Measurements from ENCODE around the gene HYAL3. TPM values are rescaled to one million over a fixed set of nuclear protein-coding genes. Genes with fewer than 3 reads are reported as not detected.
A peak's percentile ranks its signal among the peaks of the same experiment; 100 is the strongest.

The HYAL3 gene
- total and polyA plus RNA-seq, 2 of the 13 experiments (the other 11 are each of a cell fraction or from before 2014, with no cell fraction given), result 5.5 to 10.4 TPM

GRCh38 chr3:50337175-50337861 is 38.1 kb upstream of the HYAL3 start (continued):
- TF ChIP-seq STAT6 (CRISPR knock-in tag; IDR thresholded peaks at IDR 0.05; ENCODE audit: borderline replicate concordance) (peak; percentile 81; the same call in 1 of the 2 replicates), CREB1 (IDR thresholded peaks at IDR 0.05) (peak; percentile 82), CREB1 (CRISPR knock-in tag; IDR thresholded peaks at IDR 0.05) (no peak; the same call in 1 of the 2 replicates), KLF15 (CRISPR knock-in tag; IDR thresholded peaks at IDR 0.05; ENCODE audit: borderline replicate concordance) (no peak), CHCHD3 (CRISPR knock-in tag; IDR thresholded peaks at IDR 0.05) (0 out of 2 replicates have a peak, but pooled peaks have one; percentile 10), ZNF546 (CRISPR knock-in tag; conservative IDR thresholded peaks at IDR 0.05) (peak; percentile 99), JUND (CRISPR knock-in tag; IDR thresholded peaks at IDR 0.05) (peak; percentile 43; the same call in 1 of the 2 replicates), KAT7 (CRISPR knock-in tag; IDR thresholded peaks at IDR 0.05; ENCODE audit: borderline replicate concordance) (peak; percentile 71), ZNF44 (CRISPR knock-in tag; IDR thresholded peaks at IDR 0.05) (no peak), CBFB (CRISPR knock-in tag; IDR thresholded peaks at IDR 0.05) (peak; percentile 84; the same call in 1 of the 2 replicates), NR2F2 (IDR thresholded peaks at IDR 0.05; ENCODE audit: borderline replicate concordance, low read depth) (no peak), NR0B2 (CRISPR knock-in tag; IDR thresholded peaks at IDR 0.05) (peak; percentile 32), TBX3 (IDR thresholded peaks at IDR 0.05; ENCODE audit: borderline replicate concordance) (no peak; the same call in 1 of the 2 replicates), ZNF687 (CRISPR knock-in tag; IDR thresholded peaks at IDR 0.05) (peak; percentile 98), EHMT2 (IDR thresholded peaks at IDR 0.05; ENCODE audit: borderline replicate concordance, low read depth, low read length) (no peak)
- TF ChIP-seq, protein P1, sequence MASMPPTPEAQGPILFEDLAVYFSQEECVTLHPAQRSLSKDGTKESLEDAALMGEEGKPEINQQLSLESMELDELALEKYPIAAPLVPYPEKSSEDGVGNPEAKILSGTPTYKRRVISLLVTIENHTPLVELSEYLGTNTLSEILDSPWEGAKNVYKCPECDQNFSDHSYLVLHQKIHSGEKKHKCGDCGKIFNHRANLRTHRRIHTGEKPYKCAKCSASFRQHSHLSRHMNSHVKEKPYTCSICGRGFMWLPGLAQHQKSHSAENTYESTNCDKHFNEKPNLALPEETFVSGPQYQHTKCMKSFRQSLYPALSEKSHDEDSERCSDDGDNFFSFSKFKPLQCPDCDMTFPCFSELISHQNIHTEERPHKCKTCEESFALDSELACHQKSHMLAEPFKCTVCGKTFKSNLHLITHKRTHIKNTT (CRISPR knock-in tag; IDR thresholded peaks at IDR 0.05), result no peak
- TF ChIP-seq, protein P2, sequence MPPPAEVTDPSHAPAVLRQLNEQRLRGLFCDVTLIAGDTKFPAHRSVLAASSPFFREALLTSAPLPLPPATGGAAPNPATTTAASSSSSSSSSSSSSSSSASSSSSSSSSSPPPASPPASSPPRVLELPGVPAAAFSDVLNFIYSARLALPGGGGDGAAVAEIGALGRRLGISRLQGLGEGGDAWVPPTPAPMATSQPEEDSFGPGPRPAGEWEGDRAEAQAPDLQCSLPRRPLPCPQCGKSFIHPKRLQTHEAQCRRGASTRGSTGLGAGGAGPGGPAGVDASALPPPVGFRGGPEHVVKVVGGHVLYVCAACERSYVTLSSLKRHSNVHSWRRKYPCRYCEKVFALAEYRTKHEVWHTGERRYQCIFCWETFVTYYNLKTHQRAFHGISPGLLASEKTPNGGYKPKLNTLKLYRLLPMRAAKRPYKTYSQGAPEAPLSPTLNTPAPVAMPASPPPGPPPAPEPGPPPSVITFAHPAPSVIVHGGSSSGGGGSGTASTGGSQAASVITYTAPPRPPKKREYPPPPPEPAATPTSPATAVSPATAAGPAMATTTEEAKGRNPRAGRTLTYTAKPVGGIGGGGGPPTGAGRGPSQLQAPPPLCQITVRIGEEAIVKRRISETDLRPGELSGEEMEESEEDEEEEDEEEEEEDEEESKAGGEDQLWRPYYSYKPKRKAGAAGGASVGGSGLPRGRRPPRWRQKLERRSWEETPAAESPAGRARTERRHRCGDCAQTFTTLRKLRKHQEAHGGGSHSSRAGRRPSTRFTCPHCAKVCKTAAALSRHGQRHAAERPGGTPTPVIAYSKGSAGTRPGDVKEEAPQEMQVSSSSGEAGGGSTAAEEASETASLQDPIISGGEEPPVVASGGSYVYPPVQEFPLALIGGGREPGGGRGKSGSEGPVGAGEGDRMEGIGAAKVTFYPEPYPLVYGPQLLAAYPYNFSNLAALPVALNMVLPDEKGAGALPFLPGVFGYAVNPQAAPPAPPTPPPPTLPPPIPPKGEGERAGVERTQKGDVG (CRISPR knock-in tag; IDR thresholded peaks at IDR 0.05; ENCODE audit: borderline replicate concordance), result no peak
